ENCODE measurements around the gene ZNF184.
A peak's percentile ranks its signal among the peaks of the same experiment; 100 is the strongest.

ZNF184 gene

GRCh38 chr6:27472617-27473400 is at the start of gene ZNF184:
ZNF184 (minus strand) TSS chr6:27473105; CDS start chr6:27472294, 811 bp downstream.
- Mint-ChIP-seq H3K27ac (peak within 1 kb of the TSS; percentile 97), H3K27me3 (no peaks in the 10 kb centered on the region), H3K4me1 (peaks cover 44% of the 10 kb centered on the region), H3K9me3 (no peaks in the 10 kb centered on the region), H3K4me3 (peak within 1 kb of the TSS; percentile 88 to 95)
- ATAC-seq (peak; percentile 86), DNase-seq (peak; percentile 84 to 88)

GRCh38 chr6:27518881-27519795 is 46.2 kb upstream of the ZNF184 start:
- Mint-ChIP-seq H3K4me1 (peaks cover 18% of the 10 kb centered on the region), H3K9me3 (no peaks in the 10 kb centered on the region), H3K4me3 (peak overlapping the region; percentile 94), H3K27me3 (peaks cover 44% of the 10 kb centered on the region), H3K27ac (peak overlapping the region; percentile 93 to 98)
- DNase-seq (peak; percentile 54 to 63), ATAC-seq (peak; percentile 87)

- ATAC-seq (no peak), DNase-seq (no peak)
- no peaks in the 10 kb centered on the region for H3K9me3 Mint-ChIP-seq
- no peak overlapping the region for H3K27ac Mint-ChIP-seq
- H3K27me3 Mint-ChIP-seq, result peaks cover 46% of the 10 kb centered on the region
- H3K4me1 Mint-ChIP-seq, result peaks cover 18% of the 10 kb centered on the region
- H3K4me3 Mint-ChIP-seq, result peak overlapping the region; percentile 94
These were observed 45.3 kb upstream of the ZNF184 start for GRCh38 chr6:27517928-27518787.

DNA sequence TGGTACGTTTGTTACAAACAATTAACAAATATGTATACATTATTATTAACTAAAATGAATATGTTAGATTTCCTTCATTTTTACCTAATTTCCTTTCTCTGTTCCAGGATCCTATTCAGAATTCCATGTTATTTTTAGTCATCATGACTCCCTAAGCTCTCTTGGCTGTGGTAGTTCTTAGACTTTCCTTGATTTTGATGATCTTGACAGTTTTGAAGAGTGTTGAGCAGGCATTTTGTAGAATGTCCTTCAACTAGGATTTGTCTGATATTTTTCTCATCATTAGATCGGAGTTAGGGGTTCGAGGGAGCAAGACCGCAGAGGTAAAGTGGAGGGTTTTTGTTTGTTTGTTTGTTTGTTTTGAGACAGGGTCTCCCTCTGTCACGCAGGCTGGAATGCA is 44.3 kb upstream of the ZNF184 start:
- H3K27me3 Mint-ChIP-seq, result peaks cover 52% of the 10 kb centered on the region
- DNase-seq, result no peak
- peaks cover 18% of the 10 kb centered on the region for H3K4me1 Mint-ChIP-seq
- no peaks in the 10 kb centered on the region for H3K9me3 Mint-ChIP-seq
- H3K4me3 Mint-ChIP-seq, result no peak overlapping the region
- ATAC-seq, result no peak
- no peak overlapping the region for H3K27ac Mint-ChIP-seq

GRCh38 chr6:27514906-27515495 is 42.1 kb upstream of the ZNF184 start:
- Mint-ChIP-seq H3K27ac (no peak overlapping the region), H3K27me3 (peaks cover 71% of the 10 kb centered on the region), H3K4me3 (peak overlapping the region; percentile 32 to 35), H3K4me1 (peaks cover 18% of the 10 kb centered on the region), H3K9me3 (no peaks in the 10 kb centered on the region)
- DNase-seq (no peak), ATAC-seq (no peak)

DNA sequence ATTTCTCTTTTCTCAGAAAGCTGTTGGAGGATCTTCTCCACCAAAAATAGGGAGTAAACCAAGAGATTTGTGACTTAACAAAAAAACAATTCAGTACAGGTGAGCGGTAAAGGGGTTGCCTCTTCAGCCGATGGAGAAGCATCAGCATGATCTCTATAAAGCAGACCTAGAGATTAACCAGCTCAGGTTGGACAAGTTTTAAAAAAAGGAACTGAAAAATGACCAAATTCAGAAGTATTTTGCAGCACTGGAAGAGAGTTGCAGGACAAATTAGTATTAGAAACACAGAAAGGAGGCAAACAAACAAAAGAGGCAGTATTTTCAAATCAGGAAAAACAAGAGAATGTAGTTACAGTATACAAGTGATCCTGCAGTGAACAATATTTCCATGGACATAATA is 39.6 kb upstream of the ZNF184 start:
- DNase-seq (no peak), ATAC-seq (no peak)
- H3K4me3 Mint-ChIP-seq, result no peak overlapping the region
- no peaks in the 10 kb centered on the region for H3K9me3 Mint-ChIP-seq
- no peak overlapping the region for H3K27ac Mint-ChIP-seq
- H3K4me1 Mint-ChIP-seq, result no peaks in the 10 kb centered on the region
- H3K27me3 Mint-ChIP-seq, result peaks cover 84% of the 10 kb centered on the region

DNA sequence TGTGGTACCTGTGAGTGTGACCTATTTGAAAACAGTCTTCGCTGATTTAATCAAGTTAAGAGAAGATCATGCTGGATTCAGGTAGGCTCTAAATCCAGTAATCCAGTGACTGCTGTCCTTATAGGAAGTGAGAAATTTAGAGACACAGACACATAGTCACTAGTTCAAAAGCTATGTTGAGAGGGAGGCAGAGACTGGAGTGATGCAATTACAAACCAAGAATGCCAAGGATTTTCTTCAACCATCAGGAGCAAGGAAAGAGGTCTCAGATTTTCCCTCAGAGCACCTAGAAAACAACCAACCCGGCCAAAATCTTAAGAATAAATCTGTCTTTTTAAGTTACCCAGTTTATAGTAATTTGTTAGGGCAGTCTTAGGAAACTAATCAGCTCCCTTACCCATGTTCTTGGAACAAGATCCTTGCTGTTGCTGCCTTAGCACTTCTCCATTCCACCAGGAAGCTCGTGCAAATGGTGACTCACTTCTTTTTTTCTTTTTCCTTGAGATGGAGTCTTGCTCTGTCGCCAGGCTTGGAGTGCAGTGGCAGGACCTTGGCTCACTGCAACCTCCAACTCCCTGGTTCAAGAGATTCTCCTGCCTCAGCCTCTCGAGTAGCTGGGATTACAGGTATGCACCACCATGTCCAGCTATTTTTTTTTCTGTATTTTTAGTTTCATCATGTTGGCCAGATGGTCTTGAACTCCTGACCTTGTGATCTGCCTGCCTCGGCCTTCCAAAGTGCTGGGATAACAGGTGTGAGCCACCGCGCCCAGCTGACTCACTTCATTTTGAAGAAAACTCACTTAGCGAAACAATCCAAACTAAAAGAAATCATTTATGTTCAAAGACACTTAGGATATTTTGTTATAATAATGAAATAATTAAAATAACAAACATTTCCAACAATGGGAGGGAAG is 34.4 kb upstream of the ZNF184 start:
- no peak overlapping the region for H3K4me3 Mint-ChIP-seq
- no peak overlapping the region for H3K27ac Mint-ChIP-seq
- peaks cover 42% of the 10 kb centered on the region for H3K27me3 Mint-ChIP-seq
- ATAC-seq, result no peak
- H3K9me3 Mint-ChIP-seq, result no peaks in the 10 kb centered on the region
- DNase-seq, result no peak
- peaks cover 18% of the 10 kb centered on the region for H3K4me1 Mint-ChIP-seq

DNA sequence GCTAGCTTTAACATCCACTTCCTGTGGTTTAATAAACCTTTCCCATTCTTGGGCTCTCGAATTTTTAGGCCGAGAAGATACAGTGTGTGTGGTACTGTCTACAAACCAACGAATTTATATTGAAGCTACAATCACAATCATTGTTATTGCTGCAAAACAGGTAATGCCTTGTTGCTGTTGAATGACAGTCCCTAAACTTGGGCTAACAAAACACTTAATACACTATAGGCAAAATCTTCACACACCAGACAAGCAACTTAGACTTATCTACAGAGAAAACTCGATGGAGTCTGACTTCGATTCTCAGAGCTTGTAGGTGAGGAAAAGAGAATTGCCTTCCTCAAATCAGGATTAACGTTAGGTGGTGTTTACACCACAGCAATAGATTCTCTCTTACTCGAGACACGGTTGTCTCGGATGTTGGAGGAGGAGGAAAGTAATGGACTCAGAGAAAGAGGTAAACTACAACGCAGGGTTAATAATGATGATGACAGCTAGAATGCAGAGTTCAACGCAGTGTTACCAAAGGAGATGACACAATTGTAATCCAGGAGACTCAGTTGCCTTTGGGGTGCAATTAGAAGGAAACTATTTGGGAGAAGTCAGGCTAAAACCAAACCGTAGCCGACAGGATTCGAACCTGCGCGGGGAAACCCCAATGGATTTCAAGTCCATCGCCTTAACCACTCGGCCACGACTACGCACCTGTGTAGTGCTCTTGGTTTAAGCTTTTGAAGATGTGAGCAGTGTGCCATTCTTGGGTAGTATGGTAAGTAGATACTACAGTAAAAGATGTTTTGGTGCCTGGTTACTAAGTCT is 32.5 kb upstream of the ZNF184 start:
- ATAC-seq, result peak; percentile 43
- Mint-ChIP-seq H3K27me3 (peaks cover 28% of the 10 kb centered on the region), H3K4me3 (peak overlapping the region in 1 of 2 donors; percentile 20), H3K27ac (peak overlapping the region in 1 of 2 donors; percentile 86), H3K9me3 (no peaks in the 10 kb centered on the region), H3K4me1 (peaks cover 21% of the 10 kb centered on the region)
- peak in 1 of 2 donors; percentile 62 for DNase-seq

DNA sequence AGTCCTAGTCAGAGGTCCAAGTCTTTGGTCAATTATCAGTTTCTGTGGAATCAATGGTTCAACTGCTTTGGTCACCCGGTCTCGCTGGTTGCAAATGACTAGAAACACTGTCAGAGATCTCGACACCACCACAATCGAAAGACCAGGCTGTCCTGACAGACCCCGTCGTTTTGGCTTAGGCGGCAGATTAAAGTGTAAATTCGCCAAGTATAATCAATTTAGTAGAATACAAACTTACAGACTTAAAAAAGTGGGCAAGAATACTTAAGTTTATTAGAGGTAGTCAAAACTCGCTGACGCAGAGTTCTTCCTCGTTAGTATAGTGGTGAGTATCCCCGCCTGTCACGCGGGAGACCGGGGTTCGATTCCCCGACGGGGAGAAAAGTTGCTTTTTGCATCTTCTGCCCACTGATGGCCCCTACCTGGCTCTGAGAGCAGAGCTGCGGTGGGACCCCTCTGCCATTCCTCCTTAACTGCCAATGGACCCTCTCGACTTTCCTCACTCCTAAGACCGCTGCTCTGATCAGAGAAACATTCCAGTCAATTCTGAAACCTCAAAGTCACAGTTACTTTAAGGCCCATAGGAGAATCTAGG is 30.6 kb upstream of the ZNF184 start:
- Mint-ChIP-seq H3K9me3 (no peaks in the 10 kb centered on the region), H3K27me3 (peaks cover 33% of the 10 kb centered on the region), H3K4me1 (peaks cover 21% of the 10 kb centered on the region), H3K4me3 (peak overlapping the region; percentile 82 to 93), H3K27ac (peak overlapping the region; percentile 47 to 98)
- DNase-seq, result peak; percentile 78 to 80
- peak; percentile 66 for ATAC-seq

- no peaks in the 10 kb centered on the region for H3K9me3 Mint-ChIP-seq
- ATAC-seq (peak; percentile 78), DNase-seq (peak; percentile 66 to 82)
- H3K27ac Mint-ChIP-seq, result peak overlapping the region; percentile 47 to 98
- peaks cover 21% of the 10 kb centered on the region for H3K4me1 Mint-ChIP-seq
- peaks cover 39% of the 10 kb centered on the region for H3K27me3 Mint-ChIP-seq
- H3K4me3 Mint-ChIP-seq, result peak overlapping the region; percentile 82 to 93
These were observed 29.9 kb upstream of the ZNF184 start for GRCh38 chr6:27502508-27503435.

GRCh38 chr6:27501187-27501586 is 28.3 kb upstream of the ZNF184 start:
- ATAC-seq (no peak), DNase-seq (no peak)
- no peak overlapping the region for H3K27ac Mint-ChIP-seq
- H3K4me1 Mint-ChIP-seq, result peaks cover 21% of the 10 kb centered on the region
- H3K4me3 Mint-ChIP-seq, result no peak overlapping the region
- H3K9me3 Mint-ChIP-seq, result no peaks in the 10 kb centered on the region
- peaks cover 35% of the 10 kb centered on the region for H3K27me3 Mint-ChIP-seq

DNA sequence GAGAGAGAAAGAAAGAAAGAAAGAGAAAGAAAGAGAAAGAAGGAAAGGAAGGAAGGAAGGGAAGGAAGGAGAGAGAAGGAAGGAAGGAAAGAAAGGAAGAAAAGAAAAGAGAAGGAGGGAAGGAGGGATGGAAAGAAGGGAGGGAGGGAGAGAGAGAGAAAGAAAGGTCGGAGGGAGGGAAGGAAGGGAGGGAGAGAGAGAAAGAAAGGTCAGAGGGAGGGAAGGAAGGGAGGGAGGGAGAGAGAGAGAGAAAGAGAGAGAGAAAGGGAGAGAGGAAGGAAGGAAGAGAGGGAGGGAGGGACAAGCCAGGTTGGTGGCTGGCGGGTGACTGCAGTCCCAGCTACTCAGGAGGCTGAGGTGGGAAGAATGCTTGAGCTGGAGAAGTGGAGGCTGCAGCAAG is 27.3 kb upstream of the ZNF184 start:
- Mint-ChIP-seq H3K27me3 (peaks cover 45% of the 10 kb centered on the region), H3K9me3 (no peaks in the 10 kb centered on the region), H3K4me1 (peaks cover 26% of the 10 kb centered on the region), H3K4me3 (no peak overlapping the region), H3K27ac (no peak overlapping the region)
- DNase-seq, result no peak
- no peak for ATAC-seq

All from stimulated activated naive CD8-positive, alpha-beta T cell treated with anti-CD3 and anti-CD28 coated beads, Interleukin-15, amount 100 ng/mL, for 72 hours (primary cell).